ENCODE measurements around the gene ADAP1.
"Not testable (repeated sequence)": the region's sequence is repeated elsewhere in the genome, so short reads cannot be mapped to it uniquely, and the experiment has no call there.

The ADAP1 gene

DNA sequence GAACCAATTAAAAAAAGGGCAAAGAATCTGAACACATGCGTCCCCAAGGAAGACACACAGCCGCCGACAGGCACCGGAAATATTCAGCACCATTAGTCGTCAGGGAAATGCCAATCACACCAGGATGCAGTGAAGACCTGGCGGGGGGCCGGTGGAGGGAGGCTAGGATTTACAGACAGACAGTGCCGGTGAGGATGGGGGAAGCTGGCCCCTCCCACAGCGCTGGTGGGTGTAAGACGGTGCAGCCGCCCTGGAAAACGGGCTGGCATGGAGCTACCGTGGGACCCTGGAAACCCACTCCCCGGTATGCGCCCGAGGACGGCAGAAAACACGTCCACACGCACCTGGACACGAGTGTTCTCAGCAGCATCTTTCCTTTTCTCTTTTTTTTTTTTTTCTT lies 4.8 kb upstream of the ADAP1 start:
- DNase-seq (ENCODE audit: low read depth), result no peak

GRCh38 chr7:958221-959200 lies 4.0 kb upstream of the ADAP1 start:
- DNase-seq (ENCODE audit: low read depth), result no peak

DNA sequence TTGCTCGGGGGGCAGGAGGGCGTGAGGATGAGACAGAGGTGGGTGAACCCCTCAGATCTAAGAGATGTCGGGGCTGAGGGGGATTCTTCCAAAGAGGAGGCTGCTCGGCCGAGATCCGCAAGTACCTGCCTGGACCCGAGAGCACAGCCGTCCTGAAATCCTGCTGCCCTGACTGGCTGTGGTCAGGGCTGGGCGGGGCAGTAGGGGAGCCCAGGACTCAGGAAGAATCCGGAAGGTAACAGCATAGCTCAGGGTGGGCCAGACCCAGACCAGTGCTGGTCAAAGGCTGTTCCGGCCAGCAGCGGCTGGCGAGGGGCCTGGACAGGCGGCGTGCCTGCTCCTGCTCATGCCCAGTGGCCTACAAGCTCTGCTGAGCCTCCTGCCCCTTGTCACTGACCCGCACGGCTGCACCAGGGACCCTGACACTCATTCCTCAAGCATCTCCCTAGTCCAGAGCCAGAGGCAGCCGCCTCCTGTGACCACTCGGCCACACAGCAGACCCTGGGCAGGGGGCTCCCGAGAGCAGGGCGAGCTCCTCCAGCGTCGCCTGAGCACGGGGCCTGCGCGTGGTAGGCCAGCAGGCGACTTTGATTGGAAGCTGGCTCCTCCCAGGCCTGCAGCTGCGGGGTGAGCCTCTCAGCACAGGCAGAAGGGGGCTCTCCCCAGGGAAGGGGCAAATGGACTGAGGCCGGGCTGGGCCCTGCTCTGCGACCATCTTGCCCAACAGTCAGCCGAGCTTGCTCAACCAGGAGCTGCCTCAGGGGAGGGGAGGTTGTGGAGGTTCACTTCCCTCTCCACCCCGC lies 3.1 kb upstream of the ADAP1 start:
- DNase-seq (ENCODE audit: low read depth), result no peak

DNA sequence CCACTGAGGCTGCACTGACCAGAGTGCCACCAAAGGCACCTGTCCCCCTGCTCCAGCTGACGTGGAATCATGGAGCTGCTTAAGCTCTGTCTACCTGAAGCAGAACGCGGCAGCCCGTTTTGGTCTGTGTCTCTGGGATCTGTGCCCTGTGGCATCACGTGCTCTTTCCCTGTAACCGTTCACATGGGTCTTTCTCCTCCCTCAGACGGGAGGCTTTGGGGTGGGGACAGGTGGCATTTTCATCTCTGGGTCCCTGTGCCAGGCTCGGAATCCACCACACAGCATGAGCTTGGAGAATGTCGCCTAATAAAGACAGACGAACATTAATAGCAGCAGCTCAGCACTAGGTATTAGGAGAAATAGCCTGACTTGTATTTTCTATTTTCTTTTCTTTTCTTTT lies 1.6 kb upstream of the ADAP1 start:
- no peak for DNase-seq (ENCODE audit: low read depth)

DNA sequence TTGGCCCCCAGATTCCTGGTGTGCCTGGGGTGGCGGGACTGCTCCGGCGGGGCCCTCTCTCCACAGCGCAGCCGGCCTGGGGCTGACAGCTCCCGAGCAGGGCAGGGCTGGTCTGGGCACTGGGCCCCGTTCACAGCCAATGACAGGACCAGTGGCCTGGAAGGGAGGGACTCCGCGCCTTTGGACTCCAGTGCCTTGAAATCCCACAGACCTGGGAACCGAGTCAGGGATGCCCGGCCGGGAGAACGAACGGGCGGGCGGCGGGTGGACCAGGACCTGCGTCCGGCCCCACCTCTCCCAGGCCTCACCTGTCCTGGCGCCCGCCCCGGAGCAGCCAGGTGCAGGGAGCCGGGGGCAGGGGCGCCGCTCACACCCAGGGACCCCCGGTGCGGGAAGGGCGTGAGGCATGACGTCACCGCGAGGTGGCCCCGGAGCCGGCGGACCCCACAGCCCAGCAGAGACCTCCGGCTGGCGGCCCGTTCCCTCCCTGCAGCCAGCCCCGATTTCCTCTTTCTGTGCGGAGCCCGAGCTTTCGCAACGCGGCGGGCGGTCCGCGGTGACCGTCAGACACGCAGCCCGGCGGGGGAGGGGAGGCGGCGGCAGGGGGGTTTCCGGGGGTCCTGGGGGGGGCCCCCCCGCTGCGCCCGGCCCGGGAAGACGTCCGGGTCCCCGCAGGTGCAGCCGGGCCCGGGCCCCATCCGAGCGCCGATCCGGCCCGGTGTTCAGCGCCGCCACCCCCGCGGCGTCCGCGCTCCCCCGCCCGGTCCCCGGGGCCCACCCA lies 743 bp downstream of the ADAP1 start:
- no peak for DNase-seq (ENCODE audit: low read depth)

GRCh38 chr7:952548-953441 lies 1.7 kb downstream of the ADAP1 start:
- DNase-seq (ENCODE audit: low read depth), result no peak

DNA sequence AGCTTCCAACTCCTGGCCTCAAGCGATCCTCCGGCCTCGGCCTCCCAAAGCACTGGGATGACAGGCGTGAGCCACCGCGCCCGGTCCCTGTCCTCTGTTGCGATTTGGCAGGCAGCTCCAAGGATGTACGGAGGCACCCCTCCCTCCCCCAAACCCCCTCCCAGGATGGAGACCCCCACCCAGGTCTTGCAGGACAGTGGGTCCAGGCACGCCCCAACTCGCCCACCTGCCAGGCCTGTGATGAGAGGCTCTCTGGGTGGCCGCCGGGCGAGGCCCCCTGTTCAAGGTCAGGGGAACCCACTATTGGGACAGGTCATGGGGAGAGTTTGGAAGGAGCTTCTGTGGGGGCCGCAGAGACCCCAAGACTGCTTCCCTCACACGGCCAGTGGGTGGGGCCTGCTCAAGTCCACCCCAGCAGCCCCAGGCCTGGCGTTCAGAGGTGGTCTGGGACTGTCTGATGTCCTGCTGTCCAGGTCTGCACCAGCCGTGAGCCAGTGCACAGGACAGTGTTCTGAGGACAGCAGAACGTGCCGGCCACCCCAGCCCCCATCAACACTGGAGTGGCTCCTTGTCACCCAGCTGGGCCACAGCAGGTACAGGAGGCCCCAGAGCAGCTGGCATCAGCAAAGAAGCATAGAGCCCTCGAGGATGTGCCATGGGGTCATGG lies 2.5 kb downstream of the ADAP1 start:
- DNase-seq (ENCODE audit: low read depth), result no peak

- DNase-seq (ENCODE audit: low read depth), result no peak
These were observed 5.2 kb downstream of the ADAP1 start for GRCh38 chr7:949021-949934.

DNA sequence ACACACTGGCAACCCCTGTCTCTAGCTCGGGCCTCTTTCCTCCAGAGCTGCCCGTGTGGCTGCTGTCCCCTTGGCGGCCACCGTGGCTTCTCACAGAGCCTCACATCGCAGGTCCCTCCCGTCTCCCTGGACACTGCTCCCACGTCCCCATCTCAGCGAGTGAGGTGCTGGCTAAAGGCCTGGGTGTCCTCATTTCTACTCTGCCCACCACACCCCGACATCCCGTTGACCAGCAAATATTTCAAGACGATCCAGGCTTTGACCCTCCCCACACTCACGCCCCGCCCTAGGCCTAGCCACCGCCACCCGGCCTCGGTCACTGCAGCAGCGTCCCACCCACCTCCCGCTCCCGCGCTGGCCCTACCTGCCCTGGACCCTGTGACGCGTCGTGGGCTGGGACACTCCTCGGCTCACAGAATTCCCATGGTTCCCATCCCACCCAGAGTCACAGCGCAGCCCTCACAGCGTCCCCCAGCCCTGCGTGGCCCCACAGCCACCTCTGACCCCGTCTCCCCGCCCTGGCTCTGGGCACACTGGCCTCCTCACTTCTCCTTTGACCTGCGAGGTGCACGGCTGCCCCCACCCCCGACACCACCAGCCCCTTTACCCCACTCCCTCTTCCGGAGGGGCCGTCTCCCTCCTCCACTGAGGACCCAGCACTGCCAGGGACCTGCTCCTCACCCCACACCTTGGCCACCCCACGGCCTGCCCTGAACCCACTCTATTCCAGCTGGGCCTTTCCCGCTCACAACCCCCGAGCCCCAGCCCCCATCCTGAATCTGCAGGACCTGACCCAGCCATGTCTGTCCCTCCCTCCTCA lies 6.9 kb downstream of the ADAP1 start:
- DNase-seq (ENCODE audit: low read depth), result no peak

DNA sequence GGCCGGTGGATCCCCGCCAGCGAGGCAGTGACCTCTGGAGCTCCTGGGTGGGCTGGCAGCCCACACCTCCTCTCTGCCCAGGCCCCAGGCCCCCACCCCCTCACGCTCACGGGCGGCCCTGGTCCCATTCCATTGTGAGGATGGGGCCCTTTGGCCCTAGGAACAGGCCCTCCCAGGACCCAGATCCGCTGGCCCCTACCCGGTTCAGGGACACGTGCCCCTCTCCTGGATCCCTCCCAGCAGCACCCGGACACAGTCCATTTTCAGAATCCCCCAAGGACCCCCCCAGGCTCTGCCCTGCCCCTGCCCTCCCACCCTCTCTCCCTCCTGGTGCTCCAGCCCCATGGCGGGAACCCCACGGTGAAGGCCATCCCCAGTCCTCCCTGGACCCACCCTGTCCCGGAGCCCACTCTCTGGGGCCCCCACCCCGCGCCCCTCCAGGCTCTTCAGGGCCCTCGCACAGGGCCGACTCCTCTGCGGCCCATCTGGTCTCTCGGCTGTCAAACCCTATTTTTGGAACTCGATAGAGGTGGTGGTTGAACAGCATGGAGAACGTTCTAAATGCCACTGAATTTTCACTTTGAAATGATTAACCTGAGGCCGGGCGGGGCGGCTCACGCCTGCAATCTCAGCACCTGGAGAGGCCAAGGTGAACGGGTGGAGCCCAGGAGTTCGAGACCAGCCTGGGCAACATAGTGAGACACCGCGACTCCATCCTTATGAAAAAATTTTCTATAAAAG lies 8.1 kb downstream of the ADAP1 start:
- no peak for DNase-seq (ENCODE audit: low read depth)

GRCh38 chr7:945556-946255 lies 8.8 kb downstream of the ADAP1 start:
- DNase-seq (ENCODE audit: low read depth), result no peak

DNA sequence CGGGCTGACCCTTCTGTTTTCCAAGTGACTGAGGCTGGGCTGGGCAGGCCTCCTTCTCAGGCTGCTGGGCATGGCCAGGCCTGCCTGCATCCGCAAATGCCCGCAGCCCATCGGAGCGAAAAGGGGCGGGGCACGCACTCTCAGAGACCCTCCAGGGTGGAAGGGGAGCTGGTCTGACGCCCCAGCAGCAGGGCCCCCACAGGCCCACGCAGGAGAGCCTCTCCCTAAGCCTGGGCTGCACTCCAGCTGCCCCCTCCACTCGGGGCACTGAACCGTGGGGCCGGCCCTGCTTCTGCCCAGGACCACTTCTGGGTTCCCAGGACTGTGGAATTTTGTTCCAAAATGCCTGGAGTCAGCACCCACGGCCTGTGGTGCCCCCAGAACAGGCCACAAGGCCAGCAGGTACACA lies 9.3 kb downstream of the ADAP1 start:
- no peak for DNase-seq (ENCODE audit: low read depth)

DNA sequence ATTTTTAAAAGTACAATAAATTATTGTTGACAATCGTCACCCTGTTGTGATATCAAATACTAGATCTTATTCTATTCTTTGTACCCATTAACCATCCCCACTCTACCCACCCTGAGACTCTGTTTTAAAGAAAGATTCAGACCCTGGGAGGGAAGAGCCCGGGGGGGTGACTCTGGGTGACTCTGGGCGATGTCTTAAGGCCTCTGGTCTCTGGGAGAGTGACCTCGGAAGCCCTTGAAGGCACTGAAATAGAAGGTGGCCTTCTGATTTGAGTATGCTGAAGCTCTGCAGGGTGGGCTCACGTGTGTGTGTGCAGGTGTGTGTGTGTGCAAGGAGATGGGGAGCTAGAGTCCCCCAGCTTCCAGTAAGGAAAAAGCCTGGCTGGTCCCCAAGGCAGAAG lies 9.7 kb downstream of the ADAP1 start:
- DNase-seq (ENCODE audit: low read depth), result no peak

GRCh38 chr7:943793-944192 lies 10.7 kb downstream of the ADAP1 start:
- DNase-seq (ENCODE audit: low read depth), result not testable (repeated sequence)

DNA sequence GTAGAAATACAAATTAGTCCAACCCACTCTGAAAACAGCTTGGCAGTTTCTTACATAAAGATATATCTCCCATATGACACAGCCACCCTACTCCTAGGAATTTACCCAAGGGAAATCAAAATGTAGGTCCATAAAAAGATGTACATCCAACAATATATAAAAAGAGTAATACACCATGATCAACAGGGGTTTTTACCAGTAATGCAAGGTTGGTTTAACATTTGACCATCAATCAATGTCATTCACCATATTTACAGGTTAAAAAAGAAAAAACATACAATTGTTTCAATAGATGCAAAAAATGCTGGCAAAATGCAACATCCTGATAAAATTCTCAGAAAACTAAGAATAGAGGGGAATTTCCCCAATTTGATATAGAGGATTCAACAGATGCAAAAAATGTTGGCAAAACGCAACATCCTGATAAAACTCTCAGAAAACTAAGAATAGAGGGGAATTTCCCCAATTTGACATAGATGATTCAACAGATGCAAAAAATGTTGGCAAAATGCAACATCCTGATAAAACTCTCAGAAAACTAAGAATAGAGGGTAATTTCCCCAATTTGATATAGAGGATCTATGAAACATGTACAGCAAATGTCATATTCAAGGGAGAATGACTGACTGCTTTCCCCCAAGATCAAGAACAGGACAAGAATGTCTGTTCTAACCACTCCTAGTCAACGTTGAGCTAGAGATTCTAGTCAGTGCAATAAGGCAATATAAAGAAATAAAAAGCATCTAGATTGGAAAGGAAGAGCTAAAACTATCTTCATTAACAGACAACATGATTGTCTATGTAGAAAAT lies 13.7 kb downstream of the ADAP1 start:
- no peak for DNase-seq (ENCODE audit: low read depth)

GRCh38 chr7:939843-940242 lies 14.6 kb downstream of the ADAP1 start:
- DNase-seq (ENCODE audit: low read depth), result no peak

All from stimulated activated CD8-positive, alpha-beta memory T cell treated with anti-CD3 and anti-CD28 coated beads, Interleukin-15, amount 100 ng/mL, for 24 hours (primary cell).